Activated CD8-positive, alpha-beta memory T cell treated with anti-CD3 and anti-CD28 coated beads, Interleukin-2, amount 50 U/mL, for 24 hours (primary cell): ENCODE measurements around the gene NT5DC3.

Experiments
- DNase-seq: peaks from one replicate; pipeline ENCODE4 v3.0.0-alpha.2; 2020; ENCODE audit errors: extremely low read depth

NT5DC3 gene

DNA sequence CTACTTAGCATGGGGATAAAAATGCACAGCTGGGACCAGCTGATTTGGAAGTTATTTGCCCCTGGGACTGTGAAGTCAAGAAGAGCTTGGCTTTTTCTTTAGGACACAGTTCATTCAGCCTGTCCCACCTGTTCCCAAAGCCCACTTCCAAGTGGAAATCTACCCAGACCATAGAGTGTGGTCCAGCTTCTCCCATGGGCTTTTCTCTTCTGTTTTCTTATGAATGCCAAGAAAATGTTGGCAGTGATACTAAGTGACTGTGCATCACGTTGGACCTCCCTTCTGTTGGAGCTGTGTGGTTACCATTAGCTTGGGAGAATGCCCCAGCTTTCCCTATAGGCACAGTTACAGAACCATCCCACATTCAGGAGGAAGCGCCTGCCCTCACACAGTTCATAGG is 89.4 kb downstream of the NT5DC3 start:
- DNase-seq: no peak

DNA sequence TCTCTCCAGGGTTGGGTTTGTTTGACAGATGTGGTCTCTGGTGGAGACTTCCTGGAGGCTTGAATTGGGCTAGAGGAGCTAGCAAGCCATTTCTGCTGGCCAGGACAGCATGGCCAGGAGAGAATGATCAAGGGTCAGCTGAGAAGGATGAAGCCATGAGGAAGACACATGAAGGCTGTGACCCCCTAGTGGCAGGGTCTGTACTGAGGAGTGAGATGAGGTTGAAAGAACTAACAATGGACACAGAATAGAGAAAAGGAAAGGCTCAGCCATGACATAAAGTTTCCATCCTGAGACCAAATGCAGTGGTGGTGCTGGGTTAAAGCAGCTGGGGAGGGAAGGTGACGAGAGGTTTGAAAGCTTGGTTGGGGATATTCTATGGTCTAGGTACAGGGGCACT is 89.9 kb downstream of the NT5DC3 start:
- no peak for DNase-seq

DNA sequence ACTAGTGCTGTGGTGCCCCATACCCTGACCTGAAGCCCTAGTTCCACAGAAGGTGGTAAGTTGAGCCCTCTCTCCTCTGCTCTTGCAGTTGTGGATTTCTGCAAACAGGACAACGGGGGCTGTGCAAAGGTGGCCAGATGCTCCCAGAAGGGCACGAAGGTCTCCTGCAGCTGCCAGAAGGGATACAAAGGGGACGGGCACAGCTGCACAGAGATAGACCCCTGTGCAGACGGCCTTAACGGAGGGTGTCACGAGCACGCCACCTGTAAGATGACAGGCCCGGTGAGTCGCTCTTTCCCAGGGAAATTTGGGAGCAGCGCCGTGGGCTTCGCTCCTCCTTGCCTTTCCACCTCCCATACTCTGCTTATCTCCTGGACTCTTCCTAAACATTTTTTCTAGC is 92.2 kb downstream of the NT5DC3 start:
- DNase-seq: no peak

DNA sequence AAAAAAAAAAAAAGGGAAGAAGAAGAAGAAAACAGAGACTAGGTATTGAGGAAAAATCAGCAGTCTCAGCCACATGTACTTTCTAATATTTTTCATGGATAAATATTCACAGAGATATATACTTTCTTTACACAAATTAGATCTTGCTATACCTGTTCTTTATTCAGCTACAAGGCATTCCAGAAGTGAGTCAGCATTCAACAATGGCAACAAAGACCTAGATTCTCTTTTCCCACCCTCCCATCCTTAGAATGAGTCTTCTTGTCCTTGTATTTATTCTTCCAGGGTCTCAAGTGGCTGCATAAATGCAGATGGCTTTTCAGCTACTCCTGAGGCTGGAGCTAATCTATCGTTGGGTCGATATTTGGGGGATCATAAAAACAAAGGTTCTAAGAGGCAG is 93.0 kb downstream of the NT5DC3 start:
- no peak for DNase-seq

GRCh38 chr12:103745962-103746361 is 95.1 kb downstream of the NT5DC3 start:
- no peak for DNase-seq

- DNase-seq: no peak
Measured at GRCh38 chr12:103743788-103744187, 97.2 kb downstream of the NT5DC3 start.

DNA sequence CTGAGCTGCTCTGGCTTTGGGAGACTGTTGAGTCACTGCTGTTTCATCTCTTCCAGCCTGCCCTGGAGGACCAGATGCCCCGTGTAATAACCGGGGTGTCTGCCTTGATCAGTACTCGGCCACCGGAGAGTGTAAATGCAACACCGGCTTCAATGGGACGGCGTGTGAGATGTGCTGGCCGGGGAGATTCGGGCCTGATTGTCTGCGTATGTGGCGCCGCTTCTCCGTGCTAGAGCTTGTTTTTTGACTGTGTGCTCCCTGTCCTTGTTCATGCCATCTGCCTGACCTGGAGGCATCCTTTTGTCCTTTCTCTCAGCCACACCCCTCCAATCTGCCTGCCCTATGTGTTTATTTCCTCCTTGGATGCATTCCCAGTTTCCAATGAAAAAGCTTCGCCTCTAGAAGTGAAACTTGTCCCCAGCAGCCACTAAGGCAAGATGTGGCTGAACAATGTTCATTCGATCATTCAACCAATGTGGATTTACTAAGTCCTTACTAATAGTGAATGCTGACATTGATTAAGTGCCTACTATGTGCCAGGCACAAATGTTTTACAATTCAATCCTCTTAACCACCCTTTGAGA is 98.6 kb downstream of the NT5DC3 start:
- DNase-seq: no peak

DNA sequence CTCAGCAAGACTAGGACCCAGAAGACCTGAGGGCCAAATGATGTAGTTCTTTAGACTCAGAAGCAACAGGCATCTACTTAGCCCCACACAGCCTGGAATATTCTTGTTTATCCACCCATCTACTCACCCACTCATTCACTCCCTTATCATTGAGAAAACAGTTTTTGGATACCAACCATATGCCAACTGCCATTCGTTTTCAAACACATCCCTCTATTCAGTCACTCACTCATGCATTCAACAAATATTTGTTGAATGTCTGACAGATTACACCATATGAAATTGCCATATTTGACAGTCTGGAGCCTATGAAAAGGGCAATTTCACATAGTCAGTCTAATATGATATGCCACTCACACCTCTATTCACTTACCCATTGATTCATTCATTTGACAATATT is 103.2 kb downstream of the NT5DC3 start:
- DNase-seq: no peak

- no peak for DNase-seq
Measured at GRCh38 chr12:103736572-103736971, 104.5 kb downstream of the NT5DC3 start.

DNA sequence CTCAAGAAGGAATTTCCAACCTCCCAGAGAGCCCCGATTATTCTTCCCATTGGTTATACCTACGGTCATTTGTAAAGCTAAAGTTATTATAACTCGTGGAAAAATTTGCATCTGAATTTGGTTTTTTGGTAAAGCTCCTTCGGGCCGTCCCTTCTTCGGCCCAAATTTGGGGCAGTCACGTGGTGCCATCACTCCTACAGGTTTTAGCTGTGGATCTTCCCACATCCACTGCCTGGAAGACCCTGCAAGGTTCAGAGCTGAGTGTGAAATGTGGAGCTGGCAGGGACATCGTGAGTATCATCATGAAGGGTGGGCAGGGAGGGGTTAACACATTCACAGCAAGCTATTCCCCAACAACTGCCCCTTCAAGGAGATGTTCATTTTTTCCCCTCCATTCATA is 105.7 kb downstream of the NT5DC3 start:
- DNase-seq: no peak

- no peak for DNase-seq
Measured at GRCh38 chr12:103734863-103735262, 106.2 kb downstream of the NT5DC3 start.

GRCh38 chr12:103731539-103731938 is 109.5 kb downstream of the NT5DC3 start:
- DNase-seq: no peak

GRCh38 chr12:103729499-103729898 is 111.5 kb downstream of the NT5DC3 start:
- no peak for DNase-seq

DNA sequence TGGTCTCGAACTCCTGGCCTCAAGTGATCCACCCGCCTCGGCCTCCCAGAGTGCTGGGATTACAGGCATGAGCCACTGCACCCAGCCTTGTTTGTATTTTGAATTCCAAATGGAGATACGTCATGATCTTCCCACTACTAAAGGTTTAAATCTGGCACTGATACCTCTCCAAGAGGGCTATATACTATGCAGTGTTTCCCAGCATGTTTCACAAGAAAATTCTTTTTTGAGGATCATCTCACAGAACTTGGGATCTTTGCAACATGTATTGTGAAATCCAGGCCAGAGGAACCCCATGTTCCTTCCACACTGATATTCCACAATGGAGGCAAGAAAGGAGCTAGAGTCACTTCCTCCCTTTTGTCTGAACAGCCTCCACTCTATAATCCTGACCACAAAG is 112.7 kb downstream of the NT5DC3 start:
- no peak for DNase-seq

DNA sequence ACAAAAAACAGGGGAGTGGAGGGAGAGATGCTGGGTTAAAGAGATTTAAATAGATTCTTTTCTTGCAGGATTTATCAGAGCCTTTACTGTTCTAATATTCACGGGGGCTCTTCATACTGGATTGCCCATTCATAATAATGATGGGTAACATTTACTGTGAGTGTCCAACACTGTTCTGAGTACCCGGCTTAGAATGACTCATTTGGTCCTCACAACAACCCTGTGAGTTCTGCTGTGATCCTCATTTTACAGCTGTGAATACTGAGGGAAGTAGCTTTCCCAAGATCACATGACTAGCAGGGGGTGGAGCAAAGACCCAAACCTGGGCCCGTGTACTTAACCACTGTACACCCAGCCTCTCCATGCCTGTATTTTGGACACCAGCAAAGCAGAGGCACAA is 113.4 kb downstream of the NT5DC3 start:
- DNase-seq: no peak

GRCh38 chr12:103725398-103725797 is 115.6 kb downstream of the NT5DC3 start:
- DNase-seq: no peak
